ENCODE results near the gene KCNK3. TPM values are rescaled to one million over a fixed set of nuclear protein-coding genes. Genes with fewer than 3 reads are reported as not detected.

The KCNK3 gene
- polyA plus RNA-seq, 1 donor from 2014 or later, result 12.9 TPM

GRCh38 chr2:26682155-26682554, 10.4 kb upstream of the KCNK3 start:
- H3K36me3 ChIP-seq (ENCODE audit: insufficient read depth, low read length), result no peaks in the 10 kb centered on the region
- H3K9me3 ChIP-seq (ENCODE audit: low read length), result no peaks in the 10 kb centered on the region
- no peaks in the 10 kb centered on the region for H3K27me3 ChIP-seq (ENCODE audit: insufficient read depth, low read depth, low read length)
- no peak overlapping the region for H3K9ac ChIP-seq (ENCODE audit: low read length)
- no peak overlapping the region for H2AFZ ChIP-seq (ENCODE audit: low read depth, low read length)
- no peaks in the 10 kb centered on the region for H3K79me2 ChIP-seq (replicated peaks; ENCODE audit: insufficient read depth, low read length)
- H3K4me3 ChIP-seq (ENCODE audit: low read length), result no peak overlapping the region
- H3K27ac ChIP-seq (ENCODE audit: low read length), result no peak overlapping the region
- no peak overlapping the region for H3K4me2 ChIP-seq (ENCODE audit: low read length)
- H3F3A ChIP-seq (ENCODE audit: insufficient read depth, low read length, poor library complexity, severe bottlenecking), result no peaks in the 10 kb centered on the region
- no peaks in the 10 kb centered on the region for H4K20me1 ChIP-seq (ENCODE audit: insufficient read depth)
- TF ChIP-seq REST (IDR thresholded peaks at IDR 0.05; ENCODE audit: borderline replicate concordance) (no peak), CTCF (IDR thresholded peaks at IDR 0.05; ENCODE audit: poor library complexity, severe bottlenecking) (no peak), POLR2AphosphoS5 (IDR thresholded peaks at IDR 0.05) (no peak), SMC3 (conservative IDR thresholded peaks at IDR 0.05; ENCODE audit: poor library complexity) (no peak), EZH2 (IDR thresholded peaks at IDR 0.05; ENCODE audit: borderline replicate concordance, insufficient read depth, low read length, poor library complexity, severe bottlenecking) (no peak), EP300 (conservative IDR thresholded peaks at IDR 0.05; ENCODE audit: poor library complexity, severe bottlenecking) (no peak), RAD21 (conservative IDR thresholded peaks at IDR 0.05) (no peak), MXI1 (conservative IDR thresholded peaks at IDR 0.05; ENCODE audit: poor library complexity, severe bottlenecking) (no peak), TAF1 (IDR thresholded peaks at IDR 0.05; ENCODE audit: low read depth) (no peak)
- no peaks in the 10 kb centered on the region for H3K9me2 ChIP-seq (ENCODE audit: insufficient read depth, low read length)

- Histone ChIP-seq H3K9me2 (ENCODE audit: insufficient read depth, low read length) (no peaks in the 10 kb centered on the region), H3F3A (ENCODE audit: insufficient read depth, low read length, poor library complexity, severe bottlenecking) (no peaks in the 10 kb centered on the region), H2AFZ (ENCODE audit: low read depth, low read length) (no peak overlapping the region), H3K36me3 (ENCODE audit: insufficient read depth, low read length) (no peaks in the 10 kb centered on the region), H3K79me2 (replicated peaks; ENCODE audit: insufficient read depth, low read length) (no peaks in the 10 kb centered on the region), H3K9me3 (ENCODE audit: low read length) (no peaks in the 10 kb centered on the region), H4K20me1 (ENCODE audit: insufficient read depth) (no peaks in the 10 kb centered on the region), H3K27me3 (ENCODE audit: insufficient read depth, low read depth, low read length) (no peaks in the 10 kb centered on the region), H3K9ac (ENCODE audit: low read length) (no peak overlapping the region), H3K27ac (ENCODE audit: low read length) (no peak overlapping the region), H3K4me3 (ENCODE audit: low read length) (no peak overlapping the region), H3K4me2 (ENCODE audit: low read length) (no peak overlapping the region)
- TF ChIP-seq POLR2AphosphoS5 (IDR thresholded peaks at IDR 0.05) (no peak), EP300 (conservative IDR thresholded peaks at IDR 0.05; ENCODE audit: poor library complexity, severe bottlenecking) (no peak), REST (IDR thresholded peaks at IDR 0.05; ENCODE audit: borderline replicate concordance) (no peak), CTCF (IDR thresholded peaks at IDR 0.05; ENCODE audit: poor library complexity, severe bottlenecking) (no peak), SMC3 (conservative IDR thresholded peaks at IDR 0.05; ENCODE audit: poor library complexity) (no peak), EZH2 (IDR thresholded peaks at IDR 0.05; ENCODE audit: borderline replicate concordance, insufficient read depth, low read length, poor library complexity, severe bottlenecking) (no peak), MXI1 (conservative IDR thresholded peaks at IDR 0.05; ENCODE audit: poor library complexity, severe bottlenecking) (no peak), TAF1 (IDR thresholded peaks at IDR 0.05; ENCODE audit: low read depth) (no peak), RAD21 (conservative IDR thresholded peaks at IDR 0.05) (no peak)
Observed at GRCh38 chr2:26683583-26683982, 8.9 kb upstream of the KCNK3 start.
